H1 (cell line): ENCODE data around the gene PPP2R2B. TPM values are rescaled to one million over a fixed set of nuclear protein-coding genes. Genes with fewer than 3 reads are reported as not detected.

Experiments used
- CTCF ChIA-PET: fragments of 300-600 bp; sonication (Branson Sonifier 250); formaldehyde crosslinking; loops from one replicate; lab custom pipeline; 2021; ENCODE audit not compliant: partially characterized antibody; lab: Charles Lee
- POLR2A ChIA-PET: fragments of 300-600 bp; sonication (Branson Sonifier 250); formaldehyde crosslinking; loops from one replicate; lab custom pipeline; 2021; ENCODE audit warnings: inconsistent platforms; ENCODE audit not compliant: partially characterized antibody; lab: Charles Lee
- DNase-seq, 2 experiments: peaks; one replicate each; pipeline versions ENCODE4 v3.0.0 to v3.0.0-alpha.2; 2010 to 2022; ENCODE audit warnings: low spot score in 2 of 2, low read depth in 1 of 2, mixed read lengths in 1 of 2
- FAIRE-seq: peaks from 2 replicates; lab custom pipeline; 2011; peaks lifted over from hg19 to GRCh38; lab: Jason Lieb, UNC
- H2AFZ ChIP-seq: 2 replicates; pipeline ENCODE4 v1.8.1; 2012; ENCODE audit warnings: low read length, inconsistent platforms
- H2AK5ac ChIP-seq: 2 replicates; pipeline ENCODE4 v1.6.1; 2013; ENCODE audit warnings: low read depth, low read length
- H2BK120ac ChIP-seq: replicated peaks from 2 replicates; pipeline ENCODE3; 2013; ENCODE audit warnings: low read depth, low read length, inconsistent platforms
- H2BK12ac ChIP-seq: 2 replicates; pipeline ENCODE4 v1.6.1; 2013; ENCODE audit warnings: low read depth, low read length
- H2BK15ac ChIP-seq: 2 replicates; pipeline ENCODE4 v1.6.1; 2013; ENCODE audit warnings: low read length
- H2BK20ac ChIP-seq: 2 replicates; pipeline ENCODE4 v1.6.1; 2013; ENCODE audit warnings: low read length
- H2BK5ac ChIP-seq: 2 replicates; pipeline ENCODE4 v1.6.1; 2013; ENCODE audit warnings: low read depth, low read length
- H3K14ac ChIP-seq: 2 replicates; pipeline ENCODE4 v1.6.1; 2013; ENCODE audit warnings: inconsistent platforms; ENCODE audit not compliant: insufficient read length
- H3K18ac ChIP-seq: 2 replicates; pipeline ENCODE4 v1.6.1; 2013; ENCODE audit warnings: low read length; ENCODE audit errors: extremely low read depth
- H3K23ac ChIP-seq: 2 replicates; pipeline ENCODE4 v1.6.1; 2013; ENCODE audit warnings: inconsistent platforms; ENCODE audit not compliant: insufficient read length
- H3K23me2 ChIP-seq: 2 replicates; pipeline ENCODE4 v1.6.1; 2013; ENCODE audit warnings: low read depth, low read length
- H3K27ac ChIP-seq: 2 replicates; pipeline ENCODE4 v1.6.1; 2011; ENCODE audit warnings: low read depth, low read length, inconsistent platforms
- H3K27me3 ChIP-seq, 4 experiments: replicated peaks in 1 of 4; 1 replicate in 1 of 4; 2 replicates in 3 of 4; pipeline versions ENCODE4 v1.6.1 to v1.8.1; 2011 to 2013; ENCODE audit warnings: low read length in 3 of 4, mild to moderate bottlenecking in 3 of 4, inconsistent platforms in 2 of 4, mixed read lengths in 2 of 4, moderate library complexity in 1 of 4; ENCODE audit not compliant: control insufficient read depth in 3 of 4, insufficient read depth in 3 of 4; ENCODE audit errors: extremely low read depth in 1 of 4
- H3K36me3 ChIP-seq, 4 experiments: 2 replicates each; pipeline versions ENCODE4 v1.6.1 to v1.8.1; 2011 to 2013; ENCODE audit warnings: mild to moderate bottlenecking in 4 of 4, low read length in 3 of 4, moderate library complexity in 2 of 4, control low read depth in 1 of 4, inconsistent platforms in 1 of 4; ENCODE audit not compliant: insufficient read depth in 4 of 4, control insufficient read depth in 2 of 4
- H3K4ac ChIP-seq: replicated peaks from 2 replicates; pipeline ENCODE3; 2013; ENCODE audit warnings: low read length, low read depth, mixed read lengths, inconsistent platforms; ENCODE audit not compliant: insufficient read length
- H3K4me1 ChIP-seq, 4 experiments: replicated peaks in 1 of 4; 1 replicate in 1 of 4; 2 replicates in 3 of 4; pipeline versions ENCODE4 v1.6.1 to v1.8.1; 2011 to 2013; ENCODE audit warnings: low read length in 3 of 4, inconsistent platforms in 2 of 4, mixed read lengths in 1 of 4; ENCODE audit not compliant: insufficient read depth in 4 of 4, control insufficient read depth in 3 of 4
- H3K4me2 ChIP-seq, 2 experiments: 2 replicates each; pipeline versions ENCODE4 v1.6.1 to v1.8.1; 2011 to 2013; ENCODE audit warnings: low read depth in 2 of 2, low read length in 2 of 2, control low read depth in 1 of 2, inconsistent platforms in 1 of 2, mild to moderate bottlenecking in 1 of 2; ENCODE audit not compliant: insufficient read depth in 1 of 2
- H3K4me3 ChIP-seq, 4 experiments: fragments of 200-600, 300-600 bp in 1 of 4; sonication (generic), shearing (Covaris generic), sonication (Bioruptor Twin) in 1 of 4; 2 replicates each; pipeline versions ENCODE4 v1.5.1 to v1.8.1; 2011 to 2016; ENCODE audit warnings: low read length in 4 of 4, low read depth in 3 of 4, control low read depth in 2 of 4, inconsistent platforms in 2 of 4, mild to moderate bottlenecking in 2 of 4, mixed read lengths in 1 of 4, moderate library complexity in 1 of 4; ENCODE audit not compliant: insufficient read depth in 2 of 4; ENCODE audit errors: extremely low read depth in 1 of 4
- H3K56ac ChIP-seq: replicated peaks from 2 replicates; pipeline ENCODE3; 2013; ENCODE audit warnings: low read depth, mild to moderate bottlenecking, mixed read lengths, low read length, inconsistent platforms; ENCODE audit not compliant: insufficient read length
- H3K79me1 ChIP-seq: 2 replicates; pipeline ENCODE4 v1.6.1; 2013; ENCODE audit warnings: low read depth, low read length, control low read depth
- H3K79me2 ChIP-seq, 2 experiments: 2 replicates each; pipeline versions ENCODE4 v1.6.1 to v1.8.1; 2012 to 2013; ENCODE audit warnings: low read length in 2 of 2, mild to moderate bottlenecking in 2 of 2, inconsistent platforms in 1 of 2; ENCODE audit not compliant: insufficient read depth in 2 of 2, control insufficient read depth in 1 of 2
- H3K9ac ChIP-seq, 4 experiments: replicated peaks in 1 of 4; 1 replicate in 1 of 4; 2 replicates in 3 of 4; pipeline versions ENCODE4 v1.6.1 to v1.8.1; 2011 to 2013; ENCODE audit warnings: low read depth in 3 of 4, low read length in 3 of 4, control low read depth in 2 of 4, mild to moderate bottlenecking in 2 of 4, moderate library complexity in 2 of 4, inconsistent platforms in 1 of 4; ENCODE audit errors: extremely low read depth in 1 of 4
- H3K9me3 ChIP-seq, 2 experiments: 2 replicates each; pipeline versions ENCODE4 v1.6.1 to v1.8.1; 2012 to 2013; ENCODE audit warnings: mild to moderate bottlenecking in 2 of 2, moderate library complexity in 2 of 2, control low read depth in 1 of 2, inconsistent platforms in 1 of 2, low read depth in 1 of 2, low read length in 1 of 2, mixed read lengths in 1 of 2; ENCODE audit not compliant: insufficient read depth in 2 of 2
- H4K20me1 ChIP-seq, 2 experiments: replicated peaks in 1 of 2; 2 replicates each; pipeline versions ENCODE3 to v1.8.1; 2011 to 2013; ENCODE audit warnings: inconsistent platforms in 2 of 2, low read length in 2 of 2, mild to moderate bottlenecking in 1 of 2; ENCODE audit not compliant: insufficient read depth in 2 of 2, control insufficient read depth in 1 of 2
- H4K5ac ChIP-seq: 2 replicates; pipeline ENCODE4 v1.6.1; 2013; ENCODE audit warnings: low read length, low read depth, mixed read lengths, inconsistent platforms; ENCODE audit not compliant: insufficient read length
- H4K8ac ChIP-seq: 2 replicates; pipeline ENCODE4 v1.8.0; 2013; ENCODE audit warnings: mild to moderate bottlenecking, moderate library complexity, low read length, inconsistent platforms; ENCODE audit not compliant: insufficient read depth; ENCODE audit errors: extremely low read depth
- H4K91ac ChIP-seq: replicated peaks from 2 replicates; pipeline ENCODE3; 2013; ENCODE audit warnings: low read length, mixed read lengths, inconsistent platforms; ENCODE audit not compliant: insufficient read length
- BRCA1 ChIP-seq: IDR thresholded peaks from 2 replicates; pipeline ENCODE4 v1.6.1; 2012; ENCODE audit warnings: low read depth, low read length, improper control_type of control experiment
- CHD1 ChIP-seq: IDR thresholded peaks from 2 replicates; pipeline ENCODE4 v1.6.1; 2012; ENCODE audit warnings: low read depth, low read length, improper control_type of control experiment
- JUN ChIP-seq: IDR thresholded peaks from 2 replicates; pipeline ENCODE4 v1.6.1; 2011; ENCODE audit warnings: low read depth, mild to moderate bottlenecking, improper control_type of control experiment, low read length
- KDM4A ChIP-seq: IDR thresholded peaks from one replicate; pipeline ENCODE4 v1.7.1; 2012; ENCODE audit warnings: low read depth, mild to moderate bottlenecking, moderate library complexity, low read length, inconsistent platforms; ENCODE audit not compliant: severe bottlenecking
- PHF8 ChIP-seq: fragments of 200-600 bp; sonication (generic); conservative IDR thresholded peaks from 2 replicates; pipeline ENCODE4 v1.7.1; 2012; ENCODE audit warnings: low read depth, mild to moderate bottlenecking, inconsistent platforms, low read length, moderate library complexity
- POLR2AphosphoS5 ChIP-seq: IDR thresholded peaks from 2 replicates; pipeline ENCODE4 v1.6.1; 2011; ENCODE audit warnings: low read depth, low read length
- RFX5 ChIP-seq: IDR thresholded peaks from 2 replicates; pipeline ENCODE4 v1.6.1; 2011; ENCODE audit warnings: low read depth, low read length, improper control_type of control experiment, borderline replicate concordance
- SIN3A ChIP-seq, 2 experiments: IDR thresholded peaks in 1 of 2; conservative IDR thresholded peaks in 1 of 2; 2 replicates each; pipeline ENCODE4 v1.6.1; 2011 to 2012; ENCODE audit warnings: low read length in 2 of 2, improper control_type of control experiment in 1 of 2, low read depth in 1 of 2, mild to moderate bottlenecking in 1 of 2
- SIRT6 ChIP-seq: IDR thresholded peaks from one replicate; pipeline ENCODE4 v1.7.1; 2012; ENCODE audit warnings: low read length, inconsistent platforms
- whole genome bisulfite sequencing, 2 experiments: shearing (Covaris generic) in 1 of 2; methylation state at CpG; one replicate each; pipeline versions ENCODE4 v1.1.6 to v1.1.7; 2013 to 2015; ENCODE audit warnings: low lambda C conversion rate in 2 of 2, mixed read lengths in 2 of 2, inconsistent platforms in 1 of 2, low coverage in 1 of 2, missing lambda C conversion rate in 1 of 2; ENCODE audit not compliant: insufficient replicate concordance in 2 of 2, insufficient coverage in 1 of 2, insufficient read length in 1 of 2; ENCODE audit errors: extremely low coverage in 1 of 2, missing lambda C conversion rate in 1 of 2; 5-methylcytosine and 5-hydroxymethylcytosine counted together
- polyA plus RNA-seq, 7 experiments: library from polyadenylated mRNA; depleted of rRNA in 3 of 7; stranded (reverse) in 5 of 7; unstranded in 2 of 7; fragments of >200 nt in 5 of 7; fragments of 200-250 nt in 2 of 7; gene quantifications; 1 replicate in 5 of 7; 2 replicates in 1 of 7; 4 replicates in 1 of 7; pipeline versions ENCODE4 v1.2.1 to v1.2.3, GENCODE V29; 2011 to 2013; ENCODE audit warnings: missing spikeins in 2 of 7, mixed read lengths in 2 of 7
- total RNA-seq: library from RNA; stranded (reverse); fragmentation: NEBNext Ultra II Directional; extraction: Animal tissue kit (Norgen Biotek cat#: 25700); gene quantifications from 2 replicates; pipeline ENCODE4 v1.2.1, GENCODE V29; 2021

Gene PPP2R2B
- total and polyA plus RNA-seq, 2 of the 8 experiments (the other 6 are each of a cell fraction or from before 2014, with no cell fraction given): 21.1 to 37.1 TPM

DNA sequence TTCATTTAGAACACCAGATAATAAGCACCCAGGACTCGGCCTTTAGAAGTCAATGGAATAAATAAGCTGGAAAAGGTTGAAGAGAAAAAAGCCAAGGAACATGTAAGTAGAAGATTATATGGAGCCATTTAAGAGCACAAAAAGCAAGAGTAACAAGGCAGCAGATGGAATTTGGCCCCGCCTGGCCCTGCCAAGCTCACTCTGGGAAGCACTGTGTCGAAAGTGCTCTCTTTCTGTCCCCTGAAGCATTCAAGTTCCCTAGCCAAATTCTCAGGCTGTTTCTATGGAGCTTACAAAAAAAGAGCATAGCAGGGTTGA lies 289.6 kb downstream of the PPP2R2B start:
- H3K4ac ChIP-seq: no peak overlapping the region
- no peak overlapping the region for H3K4me3 ChIP-seq
- no peaks in the 10 kb centered on the region for H3K79me2 ChIP-seq
- H3K56ac ChIP-seq: no peak overlapping the region
- H2BK5ac ChIP-seq: no peak overlapping the region
- TF ChIP-seq BRCA1 (no peak), SIRT6 (no peak), RFX5 (no peak), PHF8 (no peak), CHD1 (no peak), SIN3A (conservative IDR thresholded peaks at IDR 0.05 in 1 of 2, IDR thresholded peaks at IDR 0.05 in 1 of 2; ENCODE audit: low read depth in 1 of 2, low read length in 2 of 2) (no peak), POLR2AphosphoS5 (no peak), JUN (no peak), KDM4A (no peak)
- no peaks in the 10 kb centered on the region for H3K27me3 ChIP-seq
- H3K14ac ChIP-seq: no peak overlapping the region
- no peak overlapping the region for H3K9ac ChIP-seq
- POLR2A ChIA-PET: no interaction called here
- H3K23me2 ChIP-seq: no peaks in the 10 kb centered on the region
- 83% methylated on average over 3 of the region's 3 CpGs; no CpG with 5 or more reads in 1 of the 2 experiments for WGBS, 2 experiments
- H4K8ac ChIP-seq: no peak overlapping the region
- no peaks in the 10 kb centered on the region for H4K20me1 ChIP-seq
- H3K27ac ChIP-seq: no peak overlapping the region
- H3K79me1 ChIP-seq: no peaks in the 10 kb centered on the region
- H2BK20ac ChIP-seq: no peak overlapping the region
- no peak overlapping the region for H2BK120ac ChIP-seq
- H3K4me1 ChIP-seq: no peaks in the 10 kb centered on the region
- no peak overlapping the region for H2BK12ac ChIP-seq
- FAIRE-seq: no peak
- no peak overlapping the region for H2BK15ac ChIP-seq
- no peak overlapping the region for H2AK5ac ChIP-seq
- no peak overlapping the region for H4K91ac ChIP-seq
- no peaks in the 10 kb centered on the region for H3K9me3 ChIP-seq
- H3K4me2 ChIP-seq: no peak overlapping the region
- DNase-seq: no peak
- CTCF ChIA-PET: interaction anchor here (0.8 to 2.2 kb wide), 5 partner anchors 23 to 377 kb away, joined by 3 to 7 read pairs (median 4); no protein-coding TSS in a partner anchor
- H3K23ac ChIP-seq: no peak overlapping the region
- no peak overlapping the region for H3K18ac ChIP-seq
- H3K36me3 ChIP-seq: peaks cover 0 to 7% (median 0%) of the 10 kb centered on the region in 4 experiments; a peak in 4 of 8 replicates
- H2AFZ ChIP-seq: no peak overlapping the region
- no peak overlapping the region for H4K5ac ChIP-seq
